ENCODE results near the gene CRYBG2. TPM values are rescaled to one million over a fixed set of nuclear protein-coding genes. Genes with fewer than 3 reads are reported as not detected.

CRYBG2 gene
- total RNA-seq, 1 donor from 2014 or later, result 6.3 TPM

DNA sequence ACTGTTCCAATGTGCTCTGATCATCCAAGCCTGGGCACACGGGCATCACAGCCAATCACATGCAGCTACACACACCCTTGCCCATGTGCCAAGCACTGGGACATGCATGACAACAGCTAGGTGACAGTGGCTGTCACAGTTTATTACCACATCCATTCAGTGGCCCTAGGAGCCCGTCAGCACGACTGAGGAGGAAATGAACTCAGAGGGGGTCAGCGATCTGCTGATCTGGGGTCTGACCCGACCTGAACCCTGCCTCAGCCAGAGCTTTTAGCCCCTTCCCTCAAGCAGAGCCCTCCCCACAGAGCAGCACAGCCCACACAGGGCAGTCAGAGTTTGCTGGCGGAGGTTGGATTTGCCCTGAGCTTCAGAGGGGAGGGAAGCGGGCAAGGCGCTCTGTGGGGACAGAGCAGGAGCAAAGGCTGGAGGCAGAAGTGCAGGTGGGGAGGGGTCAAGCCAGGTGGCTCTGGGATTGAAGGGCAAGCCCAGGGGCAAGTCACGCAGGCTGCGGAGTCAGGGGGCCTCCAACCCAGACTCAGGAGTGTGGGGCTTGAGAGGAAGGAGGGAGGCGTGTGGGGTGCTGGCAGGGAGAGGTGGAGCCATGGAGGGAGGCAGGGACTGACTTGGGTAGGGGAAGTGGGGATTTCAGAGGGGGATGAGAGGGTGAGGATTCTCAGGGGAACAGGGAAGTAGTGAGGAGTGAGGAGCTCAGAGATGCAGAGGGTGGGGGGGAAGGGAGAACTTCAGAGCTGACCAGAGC lies 63.6 kb downstream of the CRYBG2 start:
- H3K4me3 Mint-ChIP-seq, result no peak overlapping the region
- TF ChIP-seq, protein P1, sequence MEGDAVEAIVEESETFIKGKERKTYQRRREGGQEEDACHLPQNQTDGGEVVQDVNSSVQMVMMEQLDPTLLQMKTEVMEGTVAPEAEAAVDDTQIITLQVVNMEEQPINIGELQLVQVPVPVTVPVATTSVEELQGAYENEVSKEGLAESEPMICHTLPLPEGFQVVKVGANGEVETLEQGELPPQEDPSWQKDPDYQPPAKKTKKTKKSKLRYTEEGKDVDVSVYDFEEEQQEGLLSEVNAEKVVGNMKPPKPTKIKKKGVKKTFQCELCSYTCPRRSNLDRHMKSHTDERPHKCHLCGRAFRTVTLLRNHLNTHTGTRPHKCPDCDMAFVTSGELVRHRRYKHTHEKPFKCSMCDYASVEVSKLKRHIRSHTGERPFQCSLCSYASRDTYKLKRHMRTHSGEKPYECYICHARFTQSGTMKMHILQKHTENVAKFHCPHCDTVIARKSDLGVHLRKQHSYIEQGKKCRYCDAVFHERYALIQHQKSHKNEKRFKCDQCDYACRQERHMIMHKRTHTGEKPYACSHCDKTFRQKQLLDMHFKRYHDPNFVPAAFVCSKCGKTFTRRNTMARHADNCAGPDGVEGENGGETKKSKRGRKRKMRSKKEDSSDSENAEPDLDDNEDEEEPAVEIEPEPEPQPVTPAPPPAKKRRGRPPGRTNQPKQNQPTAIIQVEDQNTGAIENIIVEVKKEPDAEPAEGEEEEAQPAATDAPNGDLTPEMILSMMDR (conservative IDR thresholded peaks at IDR 0.05), result no peak
- DNase-seq (ENCODE audit: low read depth, low spot score), result no peak
- peak overlapping the region; percentile 78 for H3K27ac Mint-ChIP-seq (ENCODE audit: unreplicated experiment)
- H3K9me3 Mint-ChIP-seq, result no peaks in the 10 kb centered on the region
- no peaks in the 10 kb centered on the region for H3K27me3 Mint-ChIP-seq (ENCODE audit: low read depth)
- H3K4me1 Mint-ChIP-seq, result peaks cover 56% of the 10 kb centered on the region
- no peaks in the 10 kb centered on the region for H3K36me3 Mint-ChIP-seq (ENCODE audit: low read depth)

DNA sequence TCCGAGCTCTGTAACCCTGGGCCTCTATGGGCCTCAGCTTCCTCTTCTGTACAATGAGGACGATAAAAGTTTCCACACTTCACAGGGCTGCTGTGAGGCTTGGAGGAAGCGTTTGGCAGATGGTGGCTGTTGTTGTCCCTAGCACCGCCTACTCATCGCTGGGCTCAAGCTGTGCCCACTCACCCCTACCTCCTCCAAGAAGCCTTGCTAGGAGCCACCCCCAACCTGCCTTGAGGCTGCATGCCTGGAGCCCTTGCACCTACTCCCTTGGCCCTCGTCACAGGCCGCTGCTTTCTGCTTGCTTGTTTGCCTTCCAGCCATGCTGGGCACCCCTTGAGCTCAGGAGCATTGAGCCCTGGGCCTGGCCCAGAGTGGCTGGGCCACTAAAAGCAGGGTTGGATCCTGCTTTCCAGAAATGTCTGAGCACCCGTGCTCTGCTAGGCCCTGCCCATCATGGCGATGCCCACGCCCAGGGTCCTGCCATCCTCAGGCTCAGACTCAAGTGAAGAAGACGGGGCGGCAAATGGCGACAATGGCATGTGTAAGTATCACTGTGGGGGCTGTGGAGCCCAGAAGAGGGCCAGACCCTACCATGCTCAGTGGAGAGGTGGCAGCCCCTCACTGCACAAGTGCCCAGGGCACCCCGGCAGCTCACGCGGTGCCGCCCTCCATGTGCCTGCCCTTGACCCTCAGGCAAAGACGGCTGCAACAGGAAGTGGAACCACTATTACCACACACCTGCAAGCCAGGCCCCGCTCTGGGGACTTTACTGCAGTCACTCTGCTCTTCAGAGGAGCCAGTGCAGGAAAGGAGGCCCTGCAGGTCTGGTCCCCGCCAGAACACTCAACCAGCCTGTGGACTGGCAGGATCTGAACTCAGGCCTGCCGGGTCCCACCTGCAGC lies 64.5 kb downstream of the CRYBG2 start:
- TF ChIP-seq, protein P1 (conservative IDR thresholded peaks at IDR 0.05), result no peak
- Mint-ChIP-seq H3K9me3 (no peaks in the 10 kb centered on the region), H3K36me3 (ENCODE audit: low read depth) (no peaks in the 10 kb centered on the region), H3K27me3 (ENCODE audit: low read depth) (no peaks in the 10 kb centered on the region), H3K4me1 (peaks cover 60% of the 10 kb centered on the region), H3K4me3 (no peak overlapping the region), H3K27ac (ENCODE audit: unreplicated experiment) (no peak overlapping the region)
- no peak for DNase-seq (ENCODE audit: low read depth, low spot score)

DNA sequence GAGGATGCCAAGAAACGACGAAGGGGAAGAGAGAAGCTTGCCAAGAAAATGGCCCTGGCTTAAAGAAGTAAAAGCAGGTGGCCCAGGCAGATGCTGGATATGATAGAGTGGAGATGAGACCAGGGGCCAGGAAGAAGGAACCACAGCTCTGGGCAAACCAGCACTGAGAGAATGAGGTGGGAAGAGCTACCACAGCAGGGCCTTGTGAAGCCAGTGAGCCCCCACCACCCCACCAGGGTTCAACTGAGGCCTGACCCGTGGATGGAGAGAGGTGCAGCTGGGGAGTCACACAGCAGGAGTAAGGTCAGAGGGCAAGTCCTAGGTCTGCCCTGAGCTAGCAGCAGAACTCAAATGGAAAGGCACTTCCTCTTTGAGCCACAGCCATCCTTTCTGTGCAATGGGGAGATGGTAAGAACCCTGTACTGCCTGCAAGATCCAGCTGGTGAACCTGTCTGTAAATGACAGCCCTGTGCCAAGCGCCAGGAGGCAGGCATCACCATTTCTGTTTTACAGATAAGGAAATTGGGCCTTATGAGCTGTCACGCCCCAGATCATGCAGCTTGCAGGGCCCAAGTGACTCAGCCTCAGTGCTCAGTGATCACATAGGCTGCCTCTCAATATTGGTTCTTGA lies 65.5 kb downstream of the CRYBG2 start:
- no peaks in the 10 kb centered on the region for H3K27me3 Mint-ChIP-seq (ENCODE audit: low read depth)
- DNase-seq (ENCODE audit: low read depth, low spot score), result no peak
- H3K4me1 Mint-ChIP-seq, result peaks cover 62% of the 10 kb centered on the region
- no peaks in the 10 kb centered on the region for H3K36me3 Mint-ChIP-seq (ENCODE audit: low read depth)
- peak overlapping the region; percentile 20 for H3K27ac Mint-ChIP-seq (ENCODE audit: unreplicated experiment)
- TF ChIP-seq, protein P1 (conservative IDR thresholded peaks at IDR 0.05), result no peak
- H3K9me3 Mint-ChIP-seq, result no peaks in the 10 kb centered on the region
- H3K4me3 Mint-ChIP-seq, result peak overlapping the region; percentile 0

DNA sequence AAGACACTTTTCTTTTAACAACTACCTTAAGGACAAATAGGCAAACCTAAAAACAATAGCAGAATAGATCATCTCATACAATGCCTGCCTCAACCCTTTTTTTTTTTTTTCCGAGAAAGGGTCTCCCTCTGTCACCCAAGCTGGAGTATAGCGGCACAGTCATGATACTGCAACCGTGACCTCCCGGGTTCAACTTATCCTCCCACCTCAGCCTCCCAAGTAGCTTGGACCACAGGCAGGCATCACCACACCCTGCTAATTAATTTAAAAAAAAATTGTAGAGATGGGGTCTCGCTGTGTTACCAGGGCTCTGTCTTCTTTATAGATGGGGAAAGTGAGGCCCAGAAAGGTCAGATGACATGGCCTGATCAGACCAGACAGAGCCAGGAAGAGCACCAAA lies 66.1 kb downstream of the CRYBG2 start:
- TF ChIP-seq, protein P1 (conservative IDR thresholded peaks at IDR 0.05), result no peak
- no peak overlapping the region for H3K4me3 Mint-ChIP-seq
- peaks cover 65% of the 10 kb centered on the region for H3K4me1 Mint-ChIP-seq
- H3K27ac Mint-ChIP-seq (ENCODE audit: unreplicated experiment), result peak overlapping the region; percentile 20
- no peaks in the 10 kb centered on the region for H3K36me3 Mint-ChIP-seq (ENCODE audit: low read depth)
- DNase-seq (ENCODE audit: low read depth, low spot score), result no peak
- H3K27me3 Mint-ChIP-seq (ENCODE audit: low read depth), result no peaks in the 10 kb centered on the region
- no peaks in the 10 kb centered on the region for H3K9me3 Mint-ChIP-seq

DNA sequence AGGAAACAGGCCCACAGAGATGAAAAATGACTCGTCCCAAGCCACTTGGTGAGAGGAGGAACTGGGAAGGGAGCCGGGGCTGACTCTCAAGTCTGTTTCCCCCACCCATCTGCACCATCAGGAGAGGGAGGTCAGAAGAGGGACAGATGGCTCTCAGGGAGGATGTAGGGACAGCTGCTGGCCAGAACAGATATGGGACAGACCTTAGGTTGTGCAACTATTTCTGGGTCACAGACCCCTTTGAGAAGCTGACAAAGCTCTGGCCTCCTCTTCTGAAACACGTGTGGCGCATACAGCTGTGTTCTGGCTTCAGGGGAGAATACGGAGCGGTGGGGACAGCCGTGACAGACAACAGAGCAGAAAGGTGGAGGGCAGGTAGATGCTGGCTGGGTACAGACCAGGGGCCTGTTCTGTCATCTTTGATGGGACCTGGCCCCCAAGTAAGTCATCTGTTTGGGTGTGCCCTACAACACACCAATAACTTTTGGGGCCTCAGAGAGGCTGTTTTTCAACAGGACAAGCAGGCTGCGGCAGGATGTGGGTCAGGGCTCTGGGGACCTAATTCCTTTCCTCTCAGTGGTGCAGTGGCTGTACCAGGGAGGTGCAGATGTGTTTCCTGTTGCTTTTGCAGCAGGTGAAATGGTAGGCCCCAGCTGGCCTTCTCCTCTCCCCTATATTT lies 66.8 kb downstream of the CRYBG2 start:
- TF ChIP-seq, protein P1 (conservative IDR thresholded peaks at IDR 0.05), result no peak
- peaks cover 65% of the 10 kb centered on the region for H3K4me1 Mint-ChIP-seq
- H3K27me3 Mint-ChIP-seq (ENCODE audit: low read depth), result no peaks in the 10 kb centered on the region
- H3K27ac Mint-ChIP-seq (ENCODE audit: unreplicated experiment), result no peak overlapping the region
- no peaks in the 10 kb centered on the region for H3K9me3 Mint-ChIP-seq
- H3K4me3 Mint-ChIP-seq, result peak overlapping the region; percentile 3
- H3K36me3 Mint-ChIP-seq (ENCODE audit: low read depth), result no peaks in the 10 kb centered on the region
- no peak for DNase-seq (ENCODE audit: low read depth, low spot score)
